ENCODE results near the gene JUND.

DNA sequence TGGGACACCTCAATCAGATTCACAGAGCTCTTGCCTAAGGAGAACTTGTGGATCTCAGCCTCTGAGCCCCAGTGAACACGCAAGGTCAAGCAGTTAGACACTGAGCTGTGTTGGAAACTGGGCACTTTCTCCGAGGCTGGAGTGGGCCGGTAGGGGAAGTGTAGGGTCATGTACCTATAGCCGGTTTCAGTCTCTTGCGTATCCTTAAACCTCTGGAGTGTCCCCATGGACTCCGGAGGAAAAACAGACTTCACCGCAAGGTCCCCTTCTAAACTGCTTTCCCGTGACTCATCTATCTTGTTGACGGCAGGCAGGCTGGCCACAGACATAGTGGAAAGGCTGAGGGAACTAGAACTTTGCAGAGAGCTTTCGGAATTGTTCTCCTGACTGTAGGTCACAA is 18.5 kb downstream of the JUND start:
- TF ChIP-seq NFE2L2 (IDR thresholded peaks at IDR 0.05; ENCODE audit: low read depth, low read length) (no peak), CEBPB (IDR thresholded peaks at IDR 0.05; ENCODE audit: low read depth, low read length) (no peak), FOS (IDR thresholded peaks at IDR 0.05; ENCODE audit: low read depth, low read length) (no peak), RCOR1 (IDR thresholded peaks at IDR 0.05; ENCODE audit: insufficient replicate concordance, low read length) (no peak)
- TF ChIP-seq, protein P1, sequence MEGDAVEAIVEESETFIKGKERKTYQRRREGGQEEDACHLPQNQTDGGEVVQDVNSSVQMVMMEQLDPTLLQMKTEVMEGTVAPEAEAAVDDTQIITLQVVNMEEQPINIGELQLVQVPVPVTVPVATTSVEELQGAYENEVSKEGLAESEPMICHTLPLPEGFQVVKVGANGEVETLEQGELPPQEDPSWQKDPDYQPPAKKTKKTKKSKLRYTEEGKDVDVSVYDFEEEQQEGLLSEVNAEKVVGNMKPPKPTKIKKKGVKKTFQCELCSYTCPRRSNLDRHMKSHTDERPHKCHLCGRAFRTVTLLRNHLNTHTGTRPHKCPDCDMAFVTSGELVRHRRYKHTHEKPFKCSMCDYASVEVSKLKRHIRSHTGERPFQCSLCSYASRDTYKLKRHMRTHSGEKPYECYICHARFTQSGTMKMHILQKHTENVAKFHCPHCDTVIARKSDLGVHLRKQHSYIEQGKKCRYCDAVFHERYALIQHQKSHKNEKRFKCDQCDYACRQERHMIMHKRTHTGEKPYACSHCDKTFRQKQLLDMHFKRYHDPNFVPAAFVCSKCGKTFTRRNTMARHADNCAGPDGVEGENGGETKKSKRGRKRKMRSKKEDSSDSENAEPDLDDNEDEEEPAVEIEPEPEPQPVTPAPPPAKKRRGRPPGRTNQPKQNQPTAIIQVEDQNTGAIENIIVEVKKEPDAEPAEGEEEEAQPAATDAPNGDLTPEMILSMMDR (conservative IDR thresholded peaks at IDR 0.05; ENCODE audit: low read depth, low read length) = no peak
- TF ChIP-seq, protein P2, sequence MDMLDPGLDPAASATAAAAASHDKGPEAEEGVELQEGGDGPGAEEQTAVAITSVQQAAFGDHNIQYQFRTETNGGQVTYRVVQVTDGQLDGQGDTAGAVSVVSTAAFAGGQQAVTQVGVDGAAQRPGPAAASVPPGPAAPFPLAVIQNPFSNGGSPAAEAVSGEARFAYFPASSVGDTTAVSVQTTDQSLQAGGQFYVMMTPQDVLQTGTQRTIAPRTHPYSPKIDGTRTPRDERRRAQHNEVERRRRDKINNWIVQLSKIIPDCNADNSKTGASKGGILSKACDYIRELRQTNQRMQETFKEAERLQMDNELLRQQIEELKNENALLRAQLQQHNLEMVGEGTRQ (IDR thresholded peaks at IDR 0.05; ENCODE audit: low read depth, low read length) = no peak
